COLO668 (cell line): ENCODE measurements around the gene FHOD1.

Source experiments
- DNase-seq: peaks from one replicate; lab custom pipeline; 2025; ENCODE audit not compliant: unreplicated experiment; lab: John Stamatoyannopoulos, UW

The FHOD1 gene

GRCh38 chr16:67252609-67253497 lies 5.6 kb upstream of the FHOD1 start:
- DNase-seq: no peak

- no peak for DNase-seq
Measured at GRCh38 chr16:67250045-67250327, 2.7 kb upstream of the FHOD1 start.

- DNase-seq: no peak
Measured at GRCh38 chr16:67249178-67250044, 2.1 kb upstream of the FHOD1 start.

GRCh38 chr16:67248401-67249177 lies 1.3 kb upstream of the FHOD1 start, which contains the start of gene SLC9A5:
TSS of gene SLC9A5 (plus strand) at chr16:67248979. CDS start at chr16:67249015, 36 bp downstream.
- peak; percentile 24 for DNase-seq

GRCh38 chr16:67248073-67248400 lies 756 bp upstream of the FHOD1 start:
- DNase-seq: no peak

- DNase-seq: peak; percentile 93
Measured at GRCh38 chr16:67246756-67247191, 507 bp downstream of the FHOD1 start.

GRCh38 chr16:67246081-67246755 lies 1.1 kb downstream of the FHOD1 start:
- peak; percentile 76 for DNase-seq

- no peak for DNase-seq
Measured at GRCh38 chr16:67245674-67246080, 1.6 kb downstream of the FHOD1 start.

- DNase-seq: no peak
Measured at GRCh38 chr16:67245186-67245585, 2.1 kb downstream of the FHOD1 start.

- no peak for DNase-seq
Measured at GRCh38 chr16:67244387-67245185, 2.7 kb downstream of the FHOD1 start.

- no peak for DNase-seq
Measured at GRCh38 chr16:67243481-67243880, 3.8 kb downstream of the FHOD1 start.

GRCh38 chr16:67242138-67242730 lies 5.0 kb downstream of the FHOD1 start:
- no peak for DNase-seq

GRCh38 chr16:67241008-67241900 lies 6.0 kb downstream of the FHOD1 start:
- no peak for DNase-seq

- DNase-seq: no peak
Measured at GRCh38 chr16:67240506-67240905, 6.8 kb downstream of the FHOD1 start.

- DNase-seq: no peak
Measured at GRCh38 chr16:67238806-67239470, 8.3 kb downstream of the FHOD1 start.

- DNase-seq: no peak
Measured at GRCh38 chr16:67238278-67238575, 9.1 kb downstream of the FHOD1 start.

GRCh38 chr16:67237396-67238277 lies 9.6 kb downstream of the FHOD1 start:
- no peak for DNase-seq
